GM12878 (cell line): Measurements from ENCODE around the gene CEACAM21. TPM values are rescaled to one million over a fixed set of nuclear protein-coding genes. Genes with fewer than 3 reads are reported as not detected.

Source experiments
- ATAC-seq: fragments of 200-7000 bp; cut with Tn5 transposase; 3 replicates; pipeline ENCODE4 v1.9.1; 2020; ENCODE audit warnings: mild to moderate bottlenecking, moderate library complexity
- BruUV-seq: library from RNA; stranded (reverse); fragments of 400-500 nt; replicated peaks from 2 replicates; lab custom pipeline; 2021; lab: Mats Ljungman, UMichigan
- CTCF ChIA-PET: fragments of 300-600 bp; sonication (Branson Sonifier 250); formaldehyde crosslinking; extraction: SDS; loops from one replicate; lab custom pipeline; 2021; ENCODE audit warnings: inconsistent platforms; lab: Yijun Ruan, JAX
- POLR2A ChIA-PET: fragments of 350-600 bp; formaldehyde crosslinking; extraction: SDS; loops from one replicate; lab custom pipeline; 2021; ENCODE audit warnings: inconsistent platforms; lab: Charles Lee
- RAD21 ChIA-PET: fragments of 300-600 bp; sonication (Branson Sonifier 250); formaldehyde crosslinking; loops from one replicate; lab custom pipeline; 2023; ENCODE audit warnings: antibody characterized with exemption; ENCODE audit not compliant: unreplicated experiment; lab: Charles Lee
- SMC1A ChIA-PET: fragments of 300-600 bp; sonication (Branson Sonifier 250); formaldehyde crosslinking; loops from one replicate; lab custom pipeline; 2023; ENCODE audit not compliant: unreplicated experiment, uncharacterized antibody; lab: Charles Lee
- DNase-seq: peaks from one replicate; pipeline ENCODE4 v3.0.0-alpha.2; 2011; ENCODE audit warnings: low read depth, low spot score
- FAIRE-seq: peaks from 3 replicates; lab custom pipeline; 2011; peaks lifted over from hg19 to GRCh38; lab: Jason Lieb, UNC
- H2AFZ ChIP-seq: 2 replicates; pipeline ENCODE4 v1.6.0; 2011; ENCODE audit warnings: low read depth, low read length, control low read depth; ENCODE audit not compliant: control insufficient read depth
- H3K27ac ChIP-seq: 2 replicates; pipeline ENCODE4 v1.5.1; 2011; ENCODE audit warnings: control low read depth; ENCODE audit not compliant: control insufficient read depth, insufficient read depth
- H3K27me3 ChIP-seq, 2 experiments: replicated peaks in 1 of 2; 2 replicates each; pipeline versions ENCODE4 v1.6.0 to v1.6.1; 2011; ENCODE audit warnings: low read length in 1 of 2; ENCODE audit not compliant: control insufficient read depth in 2 of 2, insufficient read depth in 2 of 2
- H3K36me3 ChIP-seq, 2 experiments: 2 replicates each; pipeline ENCODE4 v1.5.1; 2011; ENCODE audit warnings: low read length in 1 of 2; ENCODE audit not compliant: control insufficient read depth in 2 of 2, insufficient read depth in 2 of 2
- H3K4me1 ChIP-seq: 2 replicates; pipeline ENCODE4 v1.6.1; 2011; ENCODE audit warnings: mild to moderate bottlenecking, low read length, moderate library complexity, mixed read lengths; ENCODE audit not compliant: control insufficient read depth, insufficient read depth
- H3K4me2 ChIP-seq: 2 replicates; pipeline ENCODE4 v1.6.0; 2011; ENCODE audit warnings: control low read depth; ENCODE audit not compliant: control insufficient read depth, insufficient read depth
- H3K4me3 ChIP-seq: fragments of 200-600 bp; sonication (generic); 2 replicates; pipeline ENCODE4 v1.5.1; 2016
- H3K79me2 ChIP-seq: 2 replicates; pipeline ENCODE4 v1.6.0; 2011; ENCODE audit warnings: low read length; ENCODE audit not compliant: control insufficient read depth, insufficient read depth
- H3K9ac ChIP-seq: 2 replicates; pipeline ENCODE4 v1.8.0; 2011; ENCODE audit warnings: low read length, control low read depth, mixed read lengths; ENCODE audit not compliant: control insufficient read depth, insufficient read depth
- H3K9me3 ChIP-seq: replicated peaks from 3 replicates; pipeline ENCODE4 v1.5.1; 2011; ENCODE audit warnings: mild to moderate bottlenecking, low read length; ENCODE audit not compliant: control insufficient read depth, insufficient read depth
- H4K20me1 ChIP-seq: 2 replicates; pipeline ENCODE4 v1.6.0; 2011; ENCODE audit not compliant: control insufficient read depth, insufficient read depth
- ATF7 ChIP-seq: fragments of 450-650 bp; IDR thresholded peaks from 2 replicates; pipeline ENCODE4 v1.6.1; 2016; ENCODE audit warnings: low read depth, mild to moderate bottlenecking
- FOS ChIP-seq: IDR thresholded peaks from 3 replicates; pipeline ENCODE4 v1.6.1; 2011; ENCODE audit warnings: borderline replicate concordance; ENCODE audit not compliant: insufficient read length; ENCODE audit errors: extremely low read depth
- RAD21 ChIP-seq: IDR thresholded peaks from 2 replicates; pipeline ENCODE4 v1.6.1; 2011; ENCODE audit warnings: mild to moderate bottlenecking, low read depth, low read length, moderate library complexity; ENCODE audit not compliant: insufficient read depth
- WGBS: methylation state at CpG from one replicate; pipeline ENCODE4 v1.1.6; 2016; ENCODE audit warnings: low lambda C conversion rate; ENCODE audit not compliant: insufficient replicate concordance, insufficient coverage; ENCODE audit errors: missing lambda C conversion rate; 5-methylcytosine and 5-hydroxymethylcytosine counted together
- in situ Hi-C: fragments of 300-500 bp; cut with MboI; formaldehyde crosslinking; loops from 9 replicates; pipeline ENCODE4 v1.14.3; 2018; ENCODE audit warnings: mixed read lengths
- intact Hi-C: fragments of 100-400 bp; cut with micrococcal nuclease; formaldehyde crosslinking; loops from one replicate; pipeline ENCODE4 v1.14.2; 2022; ENCODE audit not compliant: unreplicated experiment
- polyA plus RNA-seq, 11 experiments: library from polyadenylated mRNA; depleted of rRNA in 4 of 11; unstranded in 6 of 11; stranded (reverse) in 5 of 11; fragments of >200 nt; fragmentation: Nextera tagmentation in 4 of 11; fragmentation: Illumina TruSeq in 1 of 11; extraction: Ambion mirVana in 4 of 11; extraction: Trizol in 1 of 11; gene quantifications; 1 replicate in 1 of 11; 2 replicates in 10 of 11; pipeline versions ENCODE4 v1.2.1 to v1.2.3, GENCODE V29; 2011 to 2016; ENCODE audit warnings: inconsistent platforms in 2 of 11, missing spikeins in 2 of 11, low read depth in 1 of 11
- total RNA-seq, 4 experiments: library from RNA; depleted of rRNA in 3 of 4; stranded (reverse); fragments of >200 nt in 3 of 4; fragmentation: Illumina TruSeq in 1 of 4; extraction: Trizol in 1 of 4; gene quantifications; 2 replicates each; pipeline versions ENCODE4 v1.2.1 to v1.2.3, GENCODE V29; 2013 to 2021
- TF ChIP-seq, protein P1 (sequence below), 3 experiments: IDR thresholded peaks in 2 of 3; conservative IDR thresholded peaks in 1 of 3; 2 replicates each; pipeline ENCODE4 v1.5.1; 2011; ENCODE audit warnings: low read depth in 3 of 3, low read length in 3 of 3, mild to moderate bottlenecking in 3 of 3, control low read depth in 2 of 3, moderate library complexity in 2 of 3, inconsistent platforms in 1 of 3, mixed read lengths in 1 of 3; ENCODE audit not compliant: control insufficient read depth in 2 of 3, insufficient read depth in 1 of 3; ENCODE audit errors: extremely low read depth in 1 of 3
- TF ChIP-seq, protein P2 (sequence below): IDR thresholded peaks from 2 replicates; pipeline ENCODE4 v1.6.1; 2012; ENCODE audit warnings: mild to moderate bottlenecking, low read depth, low read length

CEACAM21 gene
- total and polyA plus RNA-seq, 10 of the 15 experiments (the other 5 are each of a cell fraction or from before 2014, with no cell fraction given): 0.87 to 13.6 (median 8.1) TPM

DNA sequence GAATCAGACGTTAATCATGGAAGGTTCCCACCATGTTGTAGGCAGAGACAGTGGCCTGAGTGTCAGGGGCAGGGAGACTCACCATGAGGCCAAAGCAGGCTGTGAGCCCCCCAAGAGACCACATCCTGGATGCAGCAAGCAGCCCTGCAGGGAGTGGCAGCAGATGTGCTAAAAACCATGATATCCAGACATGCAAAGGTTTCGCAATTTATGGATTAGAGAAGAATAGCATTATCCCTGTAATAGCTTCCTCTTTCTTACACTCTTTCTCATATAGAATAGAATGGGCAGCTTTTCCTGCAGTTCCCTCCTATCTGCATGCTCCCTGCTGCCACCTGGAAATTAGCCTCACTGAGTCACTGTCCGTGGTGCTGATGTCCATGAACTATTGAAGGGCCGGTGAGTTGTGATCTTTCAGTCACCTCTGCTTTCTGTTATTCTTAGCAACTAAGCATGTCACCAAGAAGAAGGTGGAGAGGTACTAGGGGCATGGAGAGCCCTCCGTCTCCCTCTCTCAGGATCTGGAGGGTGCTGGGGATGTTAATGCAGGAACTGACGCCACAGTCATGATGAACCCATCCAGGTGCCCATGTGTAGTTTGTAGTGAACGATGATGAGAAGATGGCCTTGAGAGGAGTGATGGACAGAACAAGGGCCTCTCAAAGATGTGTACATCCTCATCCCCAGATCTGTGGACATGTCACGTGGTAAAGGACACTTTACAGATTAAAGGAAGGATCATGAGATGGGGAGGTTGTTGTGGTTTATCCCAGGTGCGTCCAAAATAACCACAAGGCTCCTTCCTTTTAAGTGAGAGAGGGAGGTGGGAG is 41.0 kb downstream of the CEACAM21 start:
- no peaks in the 10 kb centered on the region for H4K20me1 ChIP-seq
- no peak overlapping the region for H3K27ac ChIP-seq
- H3K36me3 ChIP-seq: no peaks in the 10 kb centered on the region
- FAIRE-seq (no peak), ATAC-seq (no peak), DNase-seq (no peak)
- no peaks in the 10 kb centered on the region for H3K9me3 ChIP-seq
- no peaks in the 10 kb centered on the region for H3K4me1 ChIP-seq
- RAD21 ChIA-PET: no interaction called here
- intact Hi-C loops: no loop called here
- no peak overlapping the region for H3K9ac ChIP-seq
- CTCF ChIA-PET: no interaction called here
- H3K79me2 ChIP-seq: no peaks in the 10 kb centered on the region
- POLR2A ChIA-PET: no interaction called here
- H3K27me3 ChIP-seq: no peaks in the 10 kb centered on the region; a peak in 3 of 4 replicates
- SMC1A ChIA-PET: no interaction called here
- 30% methylated on average over 9 of the region's 9 CpGs for WGBS
- in situ Hi-C loops: no loop called here
- no peak overlapping the region for H3K4me3 ChIP-seq
- no peak overlapping the region for H3K4me2 ChIP-seq
- BruUV-seq: no TSS peak
- no peak for TF ChIP-seq ATF7
- TF ChIP-seq, protein P1, sequence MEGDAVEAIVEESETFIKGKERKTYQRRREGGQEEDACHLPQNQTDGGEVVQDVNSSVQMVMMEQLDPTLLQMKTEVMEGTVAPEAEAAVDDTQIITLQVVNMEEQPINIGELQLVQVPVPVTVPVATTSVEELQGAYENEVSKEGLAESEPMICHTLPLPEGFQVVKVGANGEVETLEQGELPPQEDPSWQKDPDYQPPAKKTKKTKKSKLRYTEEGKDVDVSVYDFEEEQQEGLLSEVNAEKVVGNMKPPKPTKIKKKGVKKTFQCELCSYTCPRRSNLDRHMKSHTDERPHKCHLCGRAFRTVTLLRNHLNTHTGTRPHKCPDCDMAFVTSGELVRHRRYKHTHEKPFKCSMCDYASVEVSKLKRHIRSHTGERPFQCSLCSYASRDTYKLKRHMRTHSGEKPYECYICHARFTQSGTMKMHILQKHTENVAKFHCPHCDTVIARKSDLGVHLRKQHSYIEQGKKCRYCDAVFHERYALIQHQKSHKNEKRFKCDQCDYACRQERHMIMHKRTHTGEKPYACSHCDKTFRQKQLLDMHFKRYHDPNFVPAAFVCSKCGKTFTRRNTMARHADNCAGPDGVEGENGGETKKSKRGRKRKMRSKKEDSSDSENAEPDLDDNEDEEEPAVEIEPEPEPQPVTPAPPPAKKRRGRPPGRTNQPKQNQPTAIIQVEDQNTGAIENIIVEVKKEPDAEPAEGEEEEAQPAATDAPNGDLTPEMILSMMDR (IDR thresholded peaks at IDR 0.05 in 2 of 3, conservative IDR thresholded peaks at IDR 0.05 in 1 of 3; ENCODE audit: control insufficient read depth in 2 of 3, extremely low read depth in 1 of 3, insufficient read depth in 1 of 3, low read depth in 3 of 3, low read length in 3 of 3): no peak
- no peak for TF ChIP-seq FOS
- no peak for TF ChIP-seq RAD21
- TF ChIP-seq, protein P2, sequence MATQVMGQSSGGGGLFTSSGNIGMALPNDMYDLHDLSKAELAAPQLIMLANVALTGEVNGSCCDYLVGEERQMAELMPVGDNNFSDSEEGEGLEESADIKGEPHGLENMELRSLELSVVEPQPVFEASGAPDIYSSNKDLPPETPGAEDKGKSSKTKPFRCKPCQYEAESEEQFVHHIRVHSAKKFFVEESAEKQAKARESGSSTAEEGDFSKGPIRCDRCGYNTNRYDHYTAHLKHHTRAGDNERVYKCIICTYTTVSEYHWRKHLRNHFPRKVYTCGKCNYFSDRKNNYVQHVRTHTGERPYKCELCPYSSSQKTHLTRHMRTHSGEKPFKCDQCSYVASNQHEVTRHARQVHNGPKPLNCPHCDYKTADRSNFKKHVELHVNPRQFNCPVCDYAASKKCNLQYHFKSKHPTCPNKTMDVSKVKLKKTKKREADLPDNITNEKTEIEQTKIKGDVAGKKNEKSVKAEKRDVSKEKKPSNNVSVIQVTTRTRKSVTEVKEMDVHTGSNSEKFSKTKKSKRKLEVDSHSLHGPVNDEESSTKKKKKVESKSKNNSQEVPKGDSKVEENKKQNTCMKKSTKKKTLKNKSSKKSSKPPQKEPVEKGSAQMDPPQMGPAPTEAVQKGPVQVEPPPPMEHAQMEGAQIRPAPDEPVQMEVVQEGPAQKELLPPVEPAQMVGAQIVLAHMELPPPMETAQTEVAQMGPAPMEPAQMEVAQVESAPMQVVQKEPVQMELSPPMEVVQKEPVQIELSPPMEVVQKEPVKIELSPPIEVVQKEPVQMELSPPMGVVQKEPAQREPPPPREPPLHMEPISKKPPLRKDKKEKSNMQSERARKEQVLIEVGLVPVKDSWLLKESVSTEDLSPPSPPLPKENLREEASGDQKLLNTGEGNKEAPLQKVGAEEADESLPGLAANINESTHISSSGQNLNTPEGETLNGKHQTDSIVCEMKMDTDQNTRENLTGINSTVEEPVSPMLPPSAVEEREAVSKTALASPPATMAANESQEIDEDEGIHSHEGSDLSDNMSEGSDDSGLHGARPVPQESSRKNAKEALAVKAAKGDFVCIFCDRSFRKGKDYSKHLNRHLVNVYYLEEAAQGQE: peak; percentile 86
- H2AFZ ChIP-seq: no peak overlapping the region
